Activated T-helper 2 cell treated with anti-CD3 and anti-CD28 coated beads, Interferon-gamma antibody, Interleukin-2, Interleukin-4, amounts not matched to agents 10 μg/mL and 5 μg/mL and 100 μg/mL, durations not matched to agents 14 hours and 24 hours and 36 hours (primary cell): ENCODE data around the gene NLRP1. TPM values are rescaled to one million over a fixed set of nuclear protein-coding genes. Genes with fewer than 3 reads are reported as not detected.
"Not testable (repeated sequence)": the region's sequence is repeated elsewhere in the genome, so short reads cannot be mapped to it uniquely, and the experiment has no call there.

Source experiments
- DNase-seq: peaks from one replicate; pipeline ENCODE4 v3.0.0; 2021; ENCODE audit warnings: low spot score
- H3K27ac Mint-ChIP-seq: one replicate; pipeline ENCODE4 v1.8.0; 2021; ENCODE audit warnings: mixed read lengths
- H3K27me3 Mint-ChIP-seq: one replicate; pipeline ENCODE4 v1.8.0; 2021; ENCODE audit warnings: low read depth, mixed read lengths
- H3K36me3 Mint-ChIP-seq: one replicate; pipeline ENCODE4 v1.8.0; 2021; ENCODE audit warnings: low read depth, mixed read lengths
- H3K4me1 Mint-ChIP-seq: one replicate; pipeline ENCODE4 v1.8.0; 2021; ENCODE audit warnings: low read depth, mixed read lengths
- H3K4me3 Mint-ChIP-seq: one replicate; pipeline ENCODE4 v1.8.0; 2021; ENCODE audit warnings: low read depth, mild to moderate bottlenecking, moderate library complexity, mixed read lengths
- H3K9me3 Mint-ChIP-seq: one replicate; pipeline ENCODE4 v1.8.0; 2021; ENCODE audit warnings: mixed read lengths
- intact Hi-C: fragments of 100-400 bp; cut with micrococcal nuclease; formaldehyde crosslinking; loops from one replicate; pipeline ENCODE4 v1.15.1; 2023
- total RNA-seq: library from RNA; stranded (reverse); gene quantifications from 2 replicates; pipeline ENCODE4 v1.2.3, GENCODE V29; 2022

NLRP1 gene
- total RNA-seq, 1 donor from 2014 or later: 26.3 TPM

GRCh38 chr17:5585287-5585794, 1.0 kb upstream of the NLRP1 start:
- Mint-ChIP-seq H3K27me3 (peaks cover 6% of the 10 kb centered on the region), H3K27ac (no peak overlapping the region), H3K4me3 (no peak overlapping the region), H3K36me3 (peaks cover 27% of the 10 kb centered on the region), H3K9me3 (no peaks in the 10 kb centered on the region), H3K4me1 (peaks cover 53% of the 10 kb centered on the region)
- intact Hi-C loops: loop anchor here (10.0 kb wide), 2 partner anchors 101 to 1059 kb away; partner anchors contain the start of genes DERL2, KIAA0753, MIS12 and TXNDC17
- DNase-seq: no peak

GRCh38 chr17:5583426-5584382, 605 bp downstream of the NLRP1 start:
- DNase-seq: no peak
- intact Hi-C loops: loop anchor here (10.0 kb wide), 2 partner anchors 99 to 1061 kb away; partner anchors contain the start of genes DERL2, KIAA0753, MIS12 and TXNDC17
- H3K4me1 Mint-ChIP-seq: peaks cover 57% of the 10 kb centered on the region

GRCh38 chr17:5582209-5583185, 1.8 kb downstream of the NLRP1 start:
- H3K27me3 Mint-ChIP-seq: no peaks in the 10 kb centered on the region
- DNase-seq: no peak

More at GRCh38 chr17:5583426-5584382, 605 bp downstream of the NLRP1 start:
- Mint-ChIP-seq H3K4me3 (peak overlapping the region; percentile 89), H3K27me3 (peaks cover under 1% of the 10 kb centered on the region), H3K27ac (peak overlapping the region; percentile 93), H3K9me3 (no peaks in the 10 kb centered on the region), H3K36me3 (peaks cover 44% of the 10 kb centered on the region)

GRCh38 chr17:5581655-5582054, 2.7 kb downstream of the NLRP1 start:
- H3K9me3 Mint-ChIP-seq: peaks cover 8% of the 10 kb centered on the region
- DNase-seq: no peak
- peak overlapping the region; percentile 21 for H3K27ac Mint-ChIP-seq
- H3K27me3 Mint-ChIP-seq: no peaks in the 10 kb centered on the region
- peak overlapping the region; percentile 62 for H3K4me3 Mint-ChIP-seq
- H3K36me3 Mint-ChIP-seq: peaks cover 63% of the 10 kb centered on the region
- intact Hi-C loops: loop anchor here (10.0 kb wide), 2 partner anchors 97 to 1063 kb away; partner anchors contain the start of genes DERL2, KIAA0753, MIS12 and TXNDC17
- peaks cover 51% of the 10 kb centered on the region for H3K4me1 Mint-ChIP-seq

More at GRCh38 chr17:5582209-5583185, 1.8 kb downstream of the NLRP1 start:
- intact Hi-C loops: loop anchor here (10.0 kb wide), 2 partner anchors 98 to 1062 kb away; partner anchors contain the start of genes DERL2, KIAA0753, MIS12 and TXNDC17
- H3K27ac Mint-ChIP-seq: peak overlapping the region; percentile 53
- H3K4me3 Mint-ChIP-seq: peak overlapping the region; percentile 89
- peaks cover 57% of the 10 kb centered on the region for H3K4me1 Mint-ChIP-seq
- peaks cover 54% of the 10 kb centered on the region for H3K36me3 Mint-ChIP-seq
- H3K9me3 Mint-ChIP-seq: peaks cover 5% of the 10 kb centered on the region

- Mint-ChIP-seq H3K4me1 (peaks cover 46% of the 10 kb centered on the region), H3K9me3 (peaks cover 8% of the 10 kb centered on the region), H3K4me3 (no peak overlapping the region), H3K27me3 (no peaks in the 10 kb centered on the region), H3K36me3 (peaks cover 70% of the 10 kb centered on the region), H3K27ac (no peak overlapping the region)
- intact Hi-C loops: loop anchor here (10.0 kb wide), 2 partner anchors 96 to 1064 kb away; partner anchors contain the start of genes DERL2, KIAA0753, MIS12 and TXNDC17
- DNase-seq: no peak
These were observed 3.3 kb downstream of the NLRP1 start for GRCh38 chr17:5580969-5581368.

- intact Hi-C loops: loop anchor here (10.0 kb wide), 2 partner anchors 96 to 1064 kb away; partner anchors contain the start of genes DERL2, KIAA0753, MIS12 and TXNDC17
- H3K27ac Mint-ChIP-seq: no peak overlapping the region
- no peaks in the 10 kb centered on the region for H3K27me3 Mint-ChIP-seq
- peaks cover 8% of the 10 kb centered on the region for H3K9me3 Mint-ChIP-seq
- peaks cover 41% of the 10 kb centered on the region for H3K4me1 Mint-ChIP-seq
- H3K36me3 Mint-ChIP-seq: peaks cover 76% of the 10 kb centered on the region
- no peak overlapping the region for H3K4me3 Mint-ChIP-seq
- no peak for DNase-seq
These were observed 3.9 kb downstream of the NLRP1 start for GRCh38 chr17:5580367-5580766.

GRCh38 chr17:5578768-5579167, 5.5 kb downstream of the NLRP1 start:
- DNase-seq, intact Hi-C loops, H3K4me3 Mint-ChIP-seq, H3K27ac Mint-ChIP-seq, H3K27me3 Mint-ChIP-seq, H3K9me3 Mint-ChIP-seq: not testable (repeated sequence)
- Mint-ChIP-seq H3K36me3 (peaks cover 90% of the 10 kb centered on the region), H3K4me1 (peaks cover 34% of the 10 kb centered on the region)

- H3K4me1 Mint-ChIP-seq, H3K4me3 Mint-ChIP-seq, H3K27ac Mint-ChIP-seq, H3K27me3 Mint-ChIP-seq, DNase-seq, intact Hi-C loops, H3K9me3 Mint-ChIP-seq: not testable (repeated sequence)
- peaks cover 97% of the 10 kb centered on the region for H3K36me3 Mint-ChIP-seq
These were observed 11.3 kb downstream of the NLRP1 start for GRCh38 chr17:5573017-5573416.

GRCh38 chr17:5571281-5571680, 13.0 kb downstream of the NLRP1 start:
- no peak for DNase-seq
- H3K4me3 Mint-ChIP-seq: no peak overlapping the region

GRCh38 chr17:5565808-5566207, 18.5 kb downstream of the NLRP1 start:
- peaks cover 59% of the 10 kb centered on the region for H3K36me3 Mint-ChIP-seq
- H3K4me1 Mint-ChIP-seq: peaks cover 15% of the 10 kb centered on the region
- no peaks in the 10 kb centered on the region for H3K9me3 Mint-ChIP-seq
- no peak for DNase-seq
- no peaks in the 10 kb centered on the region for H3K27me3 Mint-ChIP-seq
- intact Hi-C loops: no loop called here
- H3K4me3 Mint-ChIP-seq: no peak overlapping the region
- no peak overlapping the region for H3K27ac Mint-ChIP-seq

More at GRCh38 chr17:5571281-5571680, 13.0 kb downstream of the NLRP1 start:
- no peaks in the 10 kb centered on the region for H3K27me3 Mint-ChIP-seq
- H3K36me3 Mint-ChIP-seq: peaks cover 95% of the 10 kb centered on the region
- no peaks in the 10 kb centered on the region for H3K9me3 Mint-ChIP-seq
- no peak overlapping the region for H3K27ac Mint-ChIP-seq
- intact Hi-C loops: no loop called here
- H3K4me1 Mint-ChIP-seq: peaks cover 9% of the 10 kb centered on the region

GRCh38 chr17:5563456-5563855, 20.9 kb downstream of the NLRP1 start:
- intact Hi-C loops: no loop called here
- no peaks in the 10 kb centered on the region for H3K9me3 Mint-ChIP-seq
- H3K36me3 Mint-ChIP-seq: peaks cover 49% of the 10 kb centered on the region
- H3K4me1 Mint-ChIP-seq: peaks cover 8% of the 10 kb centered on the region
- no peak overlapping the region for H3K27ac Mint-ChIP-seq
- no peak overlapping the region for H3K4me3 Mint-ChIP-seq
- H3K27me3 Mint-ChIP-seq: no peaks in the 10 kb centered on the region
- no peak for DNase-seq
